Stimulated activated CD4-positive, alpha-beta T cell treated with anti-CD3 and anti-CD28 coated beads, Interleukin-4, amount 100 ng/mL, for 24 hours (primary cell): ENCODE data around the gene SLC15A1.

Experiments
- DNase-seq: peaks from one replicate; pipeline ENCODE4 v3.0.0-alpha.2; 2020

SLC15A1 gene

GRCh38 chr13:98746968-98747367, 5.5 kb downstream of the SLC15A1 start:
- DNase-seq = no peak

- DNase-seq = no peak
These were observed 9.1 kb downstream of the SLC15A1 start for GRCh38 chr13:98743377-98743776.

- no peak for DNase-seq
These were observed 9.5 kb downstream of the SLC15A1 start for GRCh38 chr13:98742961-98743360.

GRCh38 chr13:98741741-98742435, 10.6 kb downstream of the SLC15A1 start:
- DNase-seq = no peak

- no peak for DNase-seq
These were observed 12.3 kb downstream of the SLC15A1 start for GRCh38 chr13:98740131-98740530.

GRCh38 chr13:98738993-98739392, 13.5 kb downstream of the SLC15A1 start:
- DNase-seq = no peak

GRCh38 chr13:98738213-98738612, 14.3 kb downstream of the SLC15A1 start:
- DNase-seq = no peak

GRCh38 chr13:98731925-98732324, 20.5 kb downstream of the SLC15A1 start:
- no peak for DNase-seq

- DNase-seq = no peak
These were observed 21.4 kb downstream of the SLC15A1 start for GRCh38 chr13:98731038-98731437.

GRCh38 chr13:98730441-98730840, 22.0 kb downstream of the SLC15A1 start:
- no peak for DNase-seq

GRCh38 chr13:98729658-98730057, 22.8 kb downstream of the SLC15A1 start:
- DNase-seq = no peak

GRCh38 chr13:98722958-98723357, 29.5 kb downstream of the SLC15A1 start:
- no peak for DNase-seq

- DNase-seq = no peak
These were observed 30.5 kb downstream of the SLC15A1 start for GRCh38 chr13:98721825-98722510.

GRCh38 chr13:98719527-98720250, 32.8 kb downstream of the SLC15A1 start:
- no peak for DNase-seq

GRCh38 chr13:98717891-98718290, 34.6 kb downstream of the SLC15A1 start:
- no peak for DNase-seq

- no peak for DNase-seq
These were observed 35.2 kb downstream of the SLC15A1 start for GRCh38 chr13:98717256-98717655.

GRCh38 chr13:98710521-98710920, 42.0 kb downstream of the SLC15A1 start:
- DNase-seq = no peak

GRCh38 chr13:98707281-98707999, 45.0 kb downstream of the SLC15A1 start:
- no peak for DNase-seq

GRCh38 chr13:98706446-98707110, 45.9 kb downstream of the SLC15A1 start:
- no peak for DNase-seq

- DNase-seq = no peak
These were observed 54.7 kb downstream of the SLC15A1 start for GRCh38 chr13:98697791-98698190.

GRCh38 chr13:98693756-98694155, 58.7 kb downstream of the SLC15A1 start:
- no peak for DNase-seq

GRCh38 chr13:98691360-98691759, 61.1 kb downstream of the SLC15A1 start:
- no peak for DNase-seq
